ENCODE measurements around the gene SNAP91. TPM values are rescaled to one million over a fixed set of nuclear protein-coding genes. Genes with fewer than 3 reads are reported as not detected.

SNAP91 gene
- total RNA-seq, 2 donors from 2014 or later, result 0.58 to 1.6 TPM

- no peaks in the 10 kb centered on the region for H3K36me3 Mint-ChIP-seq (ENCODE audit: low read depth)
- H3K36me3 ChIP-seq (ENCODE audit: control insufficient read depth, insufficient read depth, low read length), result no peaks in the 10 kb centered on the region
- no peak overlapping the region for H3K4me3 Mint-ChIP-seq
- no peak overlapping the region for H3K27ac Mint-ChIP-seq
- no peak for DNase-seq
- no peak overlapping the region for H3K4me3 ChIP-seq (ENCODE audit: low read length)
- no peaks in the 10 kb centered on the region for H3K4me1 Mint-ChIP-seq
- H3K9me3 Mint-ChIP-seq, result no peaks in the 10 kb centered on the region
- H3K27me3 Mint-ChIP-seq (ENCODE audit: insufficient read depth), result no peaks in the 10 kb centered on the region
- H3K9me3 ChIP-seq (ENCODE audit: control insufficient read depth, low read length), result no peaks in the 10 kb centered on the region
- H3K4me1 ChIP-seq (ENCODE audit: control insufficient read depth, insufficient read depth, low read length), result no peaks in the 10 kb centered on the region
- no peaks in the 10 kb centered on the region for H3K27me3 ChIP-seq (ENCODE audit: control insufficient read depth, insufficient read depth, low read length, poor library complexity, severe bottlenecking)
- WGBS, 2 experiments (ENCODE audit: insufficient coverage in 1 of 2, insufficient read length in 1 of 2), result 86 to 100% methylated on average over 2 of the region's 2 CpGs
- H3K27ac ChIP-seq (ENCODE audit: low read depth, low read length), result no peak overlapping the region
- TF ChIP-seq, protein P1, sequence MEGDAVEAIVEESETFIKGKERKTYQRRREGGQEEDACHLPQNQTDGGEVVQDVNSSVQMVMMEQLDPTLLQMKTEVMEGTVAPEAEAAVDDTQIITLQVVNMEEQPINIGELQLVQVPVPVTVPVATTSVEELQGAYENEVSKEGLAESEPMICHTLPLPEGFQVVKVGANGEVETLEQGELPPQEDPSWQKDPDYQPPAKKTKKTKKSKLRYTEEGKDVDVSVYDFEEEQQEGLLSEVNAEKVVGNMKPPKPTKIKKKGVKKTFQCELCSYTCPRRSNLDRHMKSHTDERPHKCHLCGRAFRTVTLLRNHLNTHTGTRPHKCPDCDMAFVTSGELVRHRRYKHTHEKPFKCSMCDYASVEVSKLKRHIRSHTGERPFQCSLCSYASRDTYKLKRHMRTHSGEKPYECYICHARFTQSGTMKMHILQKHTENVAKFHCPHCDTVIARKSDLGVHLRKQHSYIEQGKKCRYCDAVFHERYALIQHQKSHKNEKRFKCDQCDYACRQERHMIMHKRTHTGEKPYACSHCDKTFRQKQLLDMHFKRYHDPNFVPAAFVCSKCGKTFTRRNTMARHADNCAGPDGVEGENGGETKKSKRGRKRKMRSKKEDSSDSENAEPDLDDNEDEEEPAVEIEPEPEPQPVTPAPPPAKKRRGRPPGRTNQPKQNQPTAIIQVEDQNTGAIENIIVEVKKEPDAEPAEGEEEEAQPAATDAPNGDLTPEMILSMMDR (conservative IDR thresholded peaks at IDR 0.05), result no peak
- no peak overlapping the region for H3K9ac ChIP-seq (ENCODE audit: extremely low read depth, low read length, poor library complexity, severe bottlenecking)
Measured at GRCh38 chr6:83729871-83730270, 21.0 kb upstream of the SNAP91 start.

DNA sequence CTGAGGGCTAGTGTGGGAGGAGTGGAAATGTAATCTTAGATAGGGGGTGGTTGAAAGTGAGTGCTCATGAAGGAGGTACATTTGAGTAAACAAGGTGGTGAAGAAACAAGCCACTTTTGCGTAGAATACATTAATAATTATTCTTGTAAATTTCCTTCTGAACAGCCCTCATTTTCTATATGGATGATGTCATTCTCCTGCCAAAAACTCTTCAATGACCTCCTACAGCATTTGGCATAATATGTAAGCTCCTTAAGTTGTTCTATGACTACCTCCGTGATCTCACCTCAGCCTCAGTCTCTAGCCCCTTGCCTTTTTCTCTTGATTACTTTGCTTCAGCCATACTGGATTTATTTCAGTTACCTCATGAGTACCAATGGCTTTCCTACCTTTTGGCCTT lies 14.0 kb upstream of the SNAP91 start:
- Histone ChIP-seq H3K4me3 (ENCODE audit: low read length) (no peak overlapping the region), H3K27me3 (ENCODE audit: control insufficient read depth, insufficient read depth, low read length, poor library complexity, severe bottlenecking) (no peaks in the 10 kb centered on the region), H3K4me1 (ENCODE audit: control insufficient read depth, insufficient read depth, low read length) (no peaks in the 10 kb centered on the region), H3K36me3 (ENCODE audit: control insufficient read depth, insufficient read depth, low read length) (no peaks in the 10 kb centered on the region), H3K27ac (ENCODE audit: low read depth, low read length) (no peak overlapping the region), H3K9ac (ENCODE audit: extremely low read depth, low read length, poor library complexity, severe bottlenecking) (no peak overlapping the region), H3K9me3 (ENCODE audit: control insufficient read depth, low read length) (no peaks in the 10 kb centered on the region)
- H3K27me3 Mint-ChIP-seq (ENCODE audit: insufficient read depth), result no peaks in the 10 kb centered on the region
- no peak overlapping the region for H3K4me3 Mint-ChIP-seq
- no peak for DNase-seq
- WGBS, 2 experiments (ENCODE audit: insufficient coverage in 1 of 2, insufficient read length in 1 of 2), result 88 to 91% methylated on average over 1 to 2 of the region's 2 CpGs
- TF ChIP-seq, protein P1 (conservative IDR thresholded peaks at IDR 0.05), result no peak
- H3K4me1 Mint-ChIP-seq, result no peaks in the 10 kb centered on the region
- H3K9me3 Mint-ChIP-seq, result no peaks in the 10 kb centered on the region
- no peaks in the 10 kb centered on the region for H3K36me3 Mint-ChIP-seq (ENCODE audit: low read depth)
- no peak overlapping the region for H3K27ac Mint-ChIP-seq

DNA sequence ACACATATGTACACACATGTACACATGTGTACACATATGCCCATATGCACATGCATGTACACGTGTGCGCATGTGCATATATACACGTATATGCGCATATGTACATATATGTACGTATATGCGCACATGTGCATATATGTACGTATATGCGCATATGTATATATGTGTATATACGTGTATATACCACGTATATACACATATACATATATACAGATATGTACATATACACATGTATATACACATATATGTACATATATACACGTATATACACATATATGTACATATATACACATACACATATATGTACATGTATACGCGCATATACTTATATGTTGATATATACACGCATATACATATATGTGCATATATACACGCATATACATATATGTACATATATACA lies 8.9 kb upstream of the SNAP91 start:
- 92 to 94% methylated on average over 5 to 6 of the region's 15 CpGs for WGBS, 2 experiments (ENCODE audit: insufficient coverage in 1 of 2, insufficient read length in 1 of 2)
- no peaks in the 10 kb centered on the region for H3K4me1 ChIP-seq (ENCODE audit: control insufficient read depth, insufficient read depth, low read length)
- Mint-ChIP-seq H3K36me3 (ENCODE audit: low read depth) (no peaks in the 10 kb centered on the region), H3K9me3 (no peaks in the 10 kb centered on the region), H3K27me3 (ENCODE audit: insufficient read depth) (peaks cover 8% of the 10 kb centered on the region), H3K4me1 (no peaks in the 10 kb centered on the region), H3K27ac (no peak overlapping the region), H3K4me3 (no peak overlapping the region)
- TF ChIP-seq, protein P1 (conservative IDR thresholded peaks at IDR 0.05), result no peak
- H3K9ac ChIP-seq (ENCODE audit: extremely low read depth, low read length, poor library complexity, severe bottlenecking), result no peak overlapping the region
- H3K4me3 ChIP-seq (ENCODE audit: low read length), result no peak overlapping the region
- H3K36me3 ChIP-seq (ENCODE audit: control insufficient read depth, insufficient read depth, low read length), result no peaks in the 10 kb centered on the region
- H3K9me3 ChIP-seq (ENCODE audit: control insufficient read depth, low read length), result no peaks in the 10 kb centered on the region
- peaks cover 6% of the 10 kb centered on the region for H3K27me3 ChIP-seq (ENCODE audit: control insufficient read depth, insufficient read depth, low read length, poor library complexity, severe bottlenecking)
- no peak for DNase-seq
- no peak overlapping the region for H3K27ac ChIP-seq (ENCODE audit: low read depth, low read length)
